HG03575 (cell line): Measurements from ENCODE around the gene HDLBP.

Experiments
- ATAC-seq: cut with Tn5 transposase; IDR thresholded peaks from one replicate; pipeline ENCODE4 v1.9.1; 2021; ENCODE audit not compliant: unreplicated experiment, insufficient number of reproducible peaks, low FRiP score; ENCODE audit errors: extremely low read depth

Gene HDLBP

DNA sequence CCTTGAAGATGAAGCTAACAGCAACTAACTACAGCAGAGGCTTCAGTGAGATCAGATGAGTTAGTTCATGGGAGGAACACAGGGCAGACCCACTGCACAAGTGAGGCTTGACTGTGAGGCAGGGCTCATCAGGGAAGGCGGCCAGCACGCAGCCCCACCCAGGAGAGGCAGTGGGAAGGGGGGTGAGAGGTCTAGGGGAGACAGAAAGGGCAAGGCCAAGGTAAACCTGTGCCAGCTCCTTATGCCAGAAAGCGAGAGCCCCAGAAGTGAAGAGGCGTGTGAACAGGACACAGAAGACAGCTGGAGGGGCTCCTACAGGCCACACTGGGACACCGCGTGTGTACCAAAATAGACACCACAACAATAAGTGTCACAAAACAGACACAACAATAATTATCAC is 78.4 kb downstream of the HDLBP start:
- no peak for ATAC-seq

DNA sequence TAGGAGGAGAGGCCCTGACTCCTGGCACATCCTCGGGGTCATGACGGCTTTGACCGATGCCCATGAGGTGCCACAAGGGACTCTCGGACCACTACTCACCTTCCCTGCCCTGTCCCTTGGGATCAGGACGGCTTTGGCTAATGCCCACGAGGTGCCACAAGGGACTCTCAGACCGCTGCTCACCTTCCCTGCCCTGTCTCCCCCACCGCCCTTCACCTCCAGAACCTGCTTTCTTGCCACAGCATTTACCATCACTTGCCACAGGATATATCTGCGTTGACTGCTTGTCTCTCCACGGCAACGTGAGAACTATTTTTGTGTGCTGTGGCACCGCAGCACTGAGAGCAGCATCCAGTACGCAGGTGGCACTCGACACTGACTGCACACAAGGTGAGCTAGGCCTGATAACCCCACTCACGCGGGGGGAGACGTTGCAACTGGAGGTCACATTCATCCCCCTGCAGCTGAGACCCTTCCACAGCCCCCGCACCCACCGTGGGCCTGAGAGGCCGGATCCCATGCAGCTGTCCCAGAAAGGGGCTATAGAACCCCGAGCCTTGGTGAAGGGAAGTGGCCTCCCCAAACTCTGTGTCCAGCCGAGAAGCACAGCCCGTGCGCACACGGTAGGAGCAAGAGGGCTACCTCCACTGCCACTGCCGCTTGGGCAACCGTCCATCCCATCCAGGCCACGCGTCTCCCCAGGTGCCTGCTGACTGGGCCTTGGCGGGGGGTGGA is 79.4 kb downstream of the HDLBP start:
- ATAC-seq = no peak

DNA sequence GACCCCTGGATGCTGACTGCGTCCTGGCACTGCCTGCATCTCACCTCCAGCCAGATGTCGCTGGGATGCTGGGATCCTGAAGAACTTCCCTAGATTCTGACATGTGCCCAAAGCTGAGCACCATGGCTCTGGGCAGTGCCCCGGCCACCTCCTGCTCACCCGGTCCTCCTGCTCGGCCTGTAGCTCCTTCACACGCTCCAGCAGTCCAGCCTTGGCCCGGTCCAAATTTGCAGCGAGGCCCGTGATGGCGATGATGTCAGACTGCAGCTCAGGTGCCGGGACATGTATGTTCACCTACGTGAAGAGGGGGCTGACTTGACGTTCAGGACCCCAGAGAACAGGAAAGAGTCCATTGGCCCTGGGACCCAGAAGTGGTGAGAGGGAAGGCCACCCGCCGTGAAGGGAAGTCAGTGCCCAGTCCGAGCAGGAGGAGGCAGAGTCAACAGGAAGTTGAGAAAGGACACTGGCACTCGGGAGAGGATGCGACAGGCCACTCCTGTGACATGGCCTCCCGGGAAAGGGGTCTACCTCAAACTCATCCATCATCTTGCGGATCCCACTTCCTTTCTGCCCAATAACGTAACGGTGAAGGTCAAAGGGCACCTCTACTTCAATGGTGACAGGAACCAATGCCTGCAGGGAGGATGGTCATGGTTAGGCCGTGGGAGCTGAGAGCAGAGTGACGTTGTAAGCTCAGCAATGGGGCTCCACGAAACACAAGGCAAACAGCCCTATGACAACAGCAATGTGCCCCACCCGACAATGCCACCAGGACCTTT is 80.3 kb downstream of the HDLBP start:
- no peak for ATAC-seq

DNA sequence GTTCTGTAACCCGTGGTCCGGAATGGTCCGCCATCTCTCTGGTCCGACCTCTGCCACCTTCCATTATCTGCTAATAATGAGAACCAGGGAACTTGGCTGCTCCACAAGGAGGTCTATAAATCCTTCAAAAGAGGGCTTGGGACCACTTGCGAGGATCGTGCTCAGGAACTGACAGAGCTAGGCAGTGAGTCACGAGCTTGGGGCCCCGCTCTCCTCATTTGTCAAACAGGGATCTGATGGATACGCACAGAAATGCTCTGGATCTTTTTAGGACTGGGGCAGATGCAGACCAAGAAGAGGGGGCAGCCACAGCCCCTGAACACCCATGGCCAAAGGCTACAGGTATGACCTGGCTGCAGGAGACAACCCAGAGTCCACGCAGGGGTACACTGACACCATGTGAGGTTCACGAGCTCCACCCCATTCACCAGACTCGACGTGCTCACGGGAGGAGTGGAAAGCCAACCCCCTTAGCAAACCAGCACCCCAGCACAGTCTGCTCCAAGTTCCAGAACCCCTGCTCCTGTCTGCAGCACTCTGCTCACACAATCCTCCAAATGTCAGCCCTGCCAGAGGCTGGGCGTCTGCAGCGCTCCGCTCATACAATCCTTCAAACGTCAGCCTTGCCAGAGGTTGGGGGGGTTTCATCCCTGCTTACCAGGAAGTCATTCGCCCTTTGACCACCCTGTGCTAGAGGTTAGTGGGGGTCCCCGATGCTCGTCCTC is 81.2 kb downstream of the HDLBP start:
- no peak for ATAC-seq

DNA sequence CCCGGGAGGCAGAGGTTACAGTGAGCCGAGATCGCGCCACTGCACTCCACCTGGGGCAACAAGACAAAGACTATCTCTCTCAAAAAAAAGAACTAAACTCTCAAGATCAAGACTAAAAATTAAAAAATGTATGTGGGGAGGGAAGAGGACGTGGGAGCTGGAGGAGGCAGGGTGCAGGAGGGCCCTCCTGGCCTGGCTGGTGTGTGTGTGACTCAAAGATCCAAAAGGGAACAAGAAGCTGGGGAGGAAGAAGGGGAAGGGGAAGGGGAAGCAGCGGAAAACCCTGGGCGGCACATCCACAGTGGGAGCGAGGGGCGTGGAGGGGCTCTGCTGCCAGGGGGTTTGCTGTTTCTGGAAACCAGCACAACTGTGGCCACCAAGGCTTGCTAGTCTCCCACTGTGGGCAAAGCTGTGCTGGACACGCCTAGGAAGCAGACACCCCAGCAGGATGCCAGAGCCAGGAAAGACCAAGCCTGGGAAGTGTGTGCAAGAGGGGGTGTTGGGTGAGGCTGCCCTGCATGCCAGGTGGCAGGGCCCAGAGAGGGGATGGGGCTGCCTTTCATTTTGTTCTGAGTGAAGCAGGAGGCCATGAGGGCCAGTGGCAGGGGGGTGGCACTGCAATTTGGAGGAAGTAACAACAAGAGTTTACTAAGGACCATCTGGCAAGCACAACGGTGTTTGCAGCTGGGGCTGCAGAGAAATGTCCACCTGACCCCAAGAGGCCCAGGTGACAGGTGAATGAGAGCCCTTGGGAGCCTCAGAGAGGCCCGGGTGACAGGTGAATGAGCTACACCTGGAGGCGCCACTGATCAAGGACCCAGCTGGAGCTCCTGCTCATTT is 82.5 kb downstream of the HDLBP start:
- ATAC-seq = no peak

DNA sequence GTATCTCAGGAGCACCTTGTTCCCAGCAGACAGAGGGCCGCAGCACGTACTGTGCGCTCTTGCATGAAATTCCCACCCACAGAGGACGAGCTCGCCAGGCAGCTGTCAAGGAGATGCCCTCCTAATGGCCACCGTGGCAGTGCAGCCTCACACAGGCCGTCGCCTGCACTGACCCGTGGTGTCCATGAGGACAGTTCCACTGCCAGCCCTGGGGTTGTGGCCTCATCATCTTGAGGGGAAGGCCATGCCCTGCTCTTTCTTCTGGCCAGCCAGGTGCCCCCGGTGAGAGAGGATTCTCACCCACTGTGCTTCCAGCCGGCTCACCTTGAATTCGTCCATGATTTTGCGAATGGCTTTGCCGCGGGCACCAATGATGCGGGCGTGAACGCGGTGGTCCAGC is 85.0 kb downstream of the HDLBP start:
- ATAC-seq = no peak

DNA sequence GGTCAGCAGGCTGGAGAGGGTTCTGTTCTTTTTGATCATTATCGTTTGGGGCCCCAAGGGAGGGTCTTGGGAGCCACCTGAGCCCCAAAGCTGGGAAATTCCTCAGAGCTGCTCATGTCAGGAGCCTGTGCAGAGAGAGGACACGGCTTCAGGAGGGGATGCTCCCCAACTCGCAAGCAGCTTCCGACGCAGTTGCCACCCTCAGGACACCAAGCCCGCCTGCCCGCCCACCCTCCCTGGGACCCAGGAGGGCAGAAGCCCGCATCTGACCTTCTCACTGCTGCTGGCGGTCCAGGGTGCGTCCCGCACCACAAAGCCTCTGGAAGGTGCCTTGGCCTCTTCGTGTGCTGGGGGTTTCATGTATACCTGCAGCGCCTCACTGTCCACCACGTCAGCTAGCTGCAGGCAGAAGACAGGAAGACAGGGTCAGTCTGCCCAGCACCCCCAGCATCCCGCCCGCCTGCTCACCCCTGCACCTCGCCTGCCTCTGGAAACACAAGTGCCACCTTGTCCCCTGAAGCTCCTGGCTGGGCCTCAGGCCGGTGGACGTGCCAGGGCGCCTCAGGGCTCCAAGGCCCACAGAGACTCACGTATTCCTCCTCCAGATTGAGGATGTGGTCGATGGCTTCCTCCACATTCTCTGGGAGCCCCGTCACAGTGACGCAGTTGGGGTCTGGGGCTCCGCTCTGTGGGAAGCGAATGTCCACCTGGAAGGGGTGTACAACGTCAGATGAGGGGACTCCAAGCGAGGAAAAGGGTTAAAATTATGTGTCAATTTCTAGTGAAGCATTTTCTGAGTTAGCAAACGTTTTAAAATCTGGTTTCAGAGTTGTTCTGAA is 85.7 kb downstream of the HDLBP start:
- no peak for ATAC-seq

DNA sequence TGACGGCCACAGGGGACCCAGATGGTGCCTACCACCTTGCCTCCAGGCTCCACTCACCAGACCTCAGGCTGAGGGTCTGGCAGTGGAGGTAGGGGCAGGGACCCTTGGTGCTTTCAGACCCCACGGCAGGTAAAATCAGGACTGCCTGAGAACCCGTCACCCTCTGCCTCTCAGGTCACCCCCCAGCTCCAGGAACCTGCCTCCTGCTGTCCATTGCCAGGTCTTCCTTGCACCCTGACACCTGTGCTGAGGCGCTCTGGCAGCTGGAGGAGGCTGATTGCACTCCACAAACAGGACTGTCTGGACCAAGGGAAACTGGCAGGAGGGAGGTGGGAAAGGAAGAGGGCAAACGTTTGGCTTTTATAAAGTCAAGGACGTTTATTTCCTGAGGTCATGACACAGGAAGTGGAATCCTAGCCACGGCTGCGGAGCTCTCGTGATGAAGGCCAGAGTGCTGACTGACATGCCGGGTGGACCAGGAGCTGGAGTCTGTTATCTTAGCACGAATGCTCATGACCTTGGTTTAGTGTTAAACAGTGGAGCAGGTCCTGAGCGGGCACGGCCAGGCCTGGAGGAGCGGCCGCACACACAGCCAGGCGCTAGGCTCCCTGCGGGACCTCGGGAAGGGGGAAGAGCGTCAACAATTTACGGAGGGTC is 86.5 kb downstream of the HDLBP start:
- ATAC-seq = no peak

DNA sequence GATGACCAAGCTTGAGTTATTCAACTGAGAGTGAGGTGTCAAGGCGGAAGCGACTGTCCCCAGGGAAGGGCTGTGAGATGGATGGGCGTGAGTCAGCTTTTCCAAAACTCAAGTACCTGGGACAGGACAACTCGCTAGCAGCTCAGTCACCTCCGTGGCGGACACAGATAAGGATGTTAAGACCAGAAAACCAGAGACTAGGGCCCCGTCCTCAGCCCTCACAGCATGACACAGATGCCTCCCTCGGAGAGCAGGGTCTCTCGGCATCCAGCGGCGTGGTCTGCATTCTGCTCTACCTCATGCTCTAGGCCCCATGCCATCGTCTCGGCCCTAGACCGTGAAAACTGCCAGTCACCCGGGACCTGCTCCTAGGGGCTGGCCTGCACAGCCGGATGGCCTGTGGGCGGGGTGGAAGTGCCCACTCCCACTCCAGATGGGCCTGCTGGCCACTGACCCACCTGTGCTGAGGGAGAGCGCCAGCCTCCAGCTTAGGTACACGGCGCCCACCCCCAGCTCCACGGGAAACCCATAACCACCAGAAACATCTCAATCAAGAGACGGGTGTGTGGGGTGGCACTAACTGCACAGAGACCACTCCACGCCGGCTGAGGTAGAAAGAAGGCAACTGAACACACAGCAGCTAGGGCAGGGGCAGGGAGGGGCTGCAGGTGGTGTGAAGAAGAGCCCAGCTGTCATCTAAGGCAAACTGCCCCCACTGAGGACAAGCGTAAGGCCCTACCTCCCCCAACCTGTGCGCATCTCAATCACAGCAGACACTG is 87.2 kb downstream of the HDLBP start:
- ATAC-seq = no peak

DNA sequence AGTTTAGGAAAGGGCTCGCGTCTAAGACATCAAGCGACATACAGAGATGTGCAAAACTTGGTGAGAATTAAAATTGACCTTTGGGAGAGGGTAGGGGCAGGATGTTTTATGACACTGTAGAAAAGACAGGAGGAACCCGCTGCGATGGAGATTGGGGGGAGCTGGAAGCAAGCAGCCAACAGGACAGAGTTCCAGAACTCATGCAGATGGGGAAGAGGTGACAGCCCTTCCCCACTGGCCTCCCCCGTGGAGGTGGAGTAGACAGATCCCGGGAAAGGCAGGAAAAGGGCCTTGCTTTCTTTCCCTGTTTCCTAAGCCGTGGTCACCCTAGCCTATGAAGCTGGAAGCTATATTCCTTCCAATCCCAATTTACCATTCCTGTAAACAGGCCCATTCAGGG is 87.9 kb downstream of the HDLBP start:
- no peak for ATAC-seq

DNA sequence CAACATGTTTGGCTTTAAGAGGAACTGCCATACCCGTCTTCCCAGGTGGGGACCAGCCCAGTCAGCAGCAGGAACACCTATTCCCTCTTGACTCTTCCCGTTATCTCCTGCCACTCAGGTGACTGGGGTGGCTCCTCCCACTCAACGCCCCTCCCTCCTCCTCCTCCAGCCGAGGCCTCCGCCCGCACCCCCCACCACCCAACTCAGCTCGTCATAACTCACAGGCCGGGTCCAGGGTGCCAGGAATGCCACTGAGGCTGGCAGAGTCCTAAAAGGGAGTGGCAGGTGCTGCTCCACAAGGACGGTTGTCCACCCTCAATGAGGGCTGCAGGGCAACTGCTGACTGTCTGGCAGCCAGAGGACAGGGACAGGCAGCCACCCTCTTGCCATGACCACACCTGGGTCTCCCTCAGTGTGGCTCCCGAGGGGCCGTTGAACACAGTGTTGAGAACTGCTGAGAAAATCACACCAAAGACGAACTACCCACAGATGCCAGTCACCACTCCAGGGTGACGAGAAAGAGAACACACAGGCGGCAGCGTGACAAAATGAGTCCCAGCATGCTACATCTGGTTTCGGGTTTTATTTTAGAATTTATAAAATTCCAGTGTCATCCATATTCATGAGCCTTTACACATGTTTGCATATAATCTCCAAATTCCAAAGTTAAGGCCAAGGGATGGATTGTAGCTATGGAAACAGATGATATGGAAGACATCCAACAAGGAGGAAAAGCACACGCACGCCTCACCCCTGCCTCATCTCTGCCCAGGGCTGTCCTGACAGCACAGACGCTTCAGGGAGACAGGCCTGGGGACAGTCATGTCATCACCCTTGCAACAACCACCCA is 88.5 kb downstream of the HDLBP start:
- ATAC-seq = no peak

DNA sequence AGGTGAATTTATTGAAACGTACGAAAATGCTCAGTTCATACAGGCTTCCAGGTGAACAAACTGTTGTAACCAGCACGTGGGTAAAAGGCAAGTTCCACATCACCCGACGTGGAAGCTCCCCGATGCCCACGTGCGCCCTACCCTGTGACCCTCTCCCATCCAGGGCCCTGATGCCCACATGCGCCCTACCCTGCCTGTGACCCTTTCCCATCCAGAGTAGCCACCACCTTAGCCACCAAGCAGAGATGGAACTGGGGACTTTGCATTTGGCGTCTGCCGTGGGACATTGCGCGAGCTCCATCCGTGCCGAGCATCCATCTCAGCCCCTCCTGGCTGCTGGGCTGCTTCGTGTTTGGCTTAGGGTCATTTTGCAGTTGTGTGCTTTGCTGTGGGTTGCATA is 89.5 kb downstream of the HDLBP start:
- ATAC-seq = no peak

DNA sequence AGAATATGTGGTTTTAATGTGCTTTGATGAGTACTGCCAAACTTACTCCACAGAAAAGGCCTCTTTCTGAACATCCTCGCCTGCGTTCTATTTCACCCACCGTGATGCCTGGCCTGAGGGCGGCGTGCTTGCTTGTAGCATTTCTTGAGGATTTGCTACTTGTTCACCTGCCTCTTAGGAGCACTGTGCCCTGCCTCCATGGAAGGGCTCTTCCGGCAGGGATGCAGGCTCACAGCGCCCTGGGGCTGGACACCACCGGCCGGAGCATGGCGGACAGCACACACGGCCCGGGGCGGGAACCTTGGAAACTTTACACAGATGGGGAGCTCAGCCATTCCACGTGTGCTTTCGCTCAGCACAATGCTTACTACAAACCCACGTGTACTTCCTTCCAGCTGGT is 89.9 kb downstream of the HDLBP start:
- ATAC-seq = no peak

DNA sequence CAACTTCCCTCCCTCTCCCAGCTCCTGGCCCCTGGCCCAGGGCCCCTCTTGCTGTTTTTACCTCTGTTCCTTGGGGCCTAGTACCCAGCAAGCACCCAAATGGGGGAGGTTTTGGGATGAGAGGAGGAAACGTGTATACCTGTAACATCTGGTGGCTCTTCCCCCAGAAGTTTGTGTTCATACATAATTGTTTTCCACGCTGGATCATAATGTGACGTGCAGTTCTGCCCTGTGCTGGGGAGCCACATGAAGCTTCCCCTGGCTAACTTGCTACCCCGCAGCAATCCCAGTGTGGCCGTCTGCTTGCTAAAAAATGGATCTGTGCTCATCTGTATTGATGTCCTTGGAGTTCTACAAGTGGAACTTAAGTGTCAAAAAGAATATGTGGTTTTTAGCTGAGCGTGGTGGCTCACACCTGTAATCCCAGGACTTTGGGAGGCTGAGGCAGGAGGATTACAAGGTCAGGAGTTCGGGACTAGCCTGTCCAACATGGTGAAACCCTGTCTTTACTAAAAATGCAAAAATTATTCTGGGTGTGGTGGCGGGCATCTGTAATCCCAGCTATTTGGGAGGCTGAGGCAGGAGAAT is 90.5 kb downstream of the HDLBP start:
- ATAC-seq = no peak

DNA sequence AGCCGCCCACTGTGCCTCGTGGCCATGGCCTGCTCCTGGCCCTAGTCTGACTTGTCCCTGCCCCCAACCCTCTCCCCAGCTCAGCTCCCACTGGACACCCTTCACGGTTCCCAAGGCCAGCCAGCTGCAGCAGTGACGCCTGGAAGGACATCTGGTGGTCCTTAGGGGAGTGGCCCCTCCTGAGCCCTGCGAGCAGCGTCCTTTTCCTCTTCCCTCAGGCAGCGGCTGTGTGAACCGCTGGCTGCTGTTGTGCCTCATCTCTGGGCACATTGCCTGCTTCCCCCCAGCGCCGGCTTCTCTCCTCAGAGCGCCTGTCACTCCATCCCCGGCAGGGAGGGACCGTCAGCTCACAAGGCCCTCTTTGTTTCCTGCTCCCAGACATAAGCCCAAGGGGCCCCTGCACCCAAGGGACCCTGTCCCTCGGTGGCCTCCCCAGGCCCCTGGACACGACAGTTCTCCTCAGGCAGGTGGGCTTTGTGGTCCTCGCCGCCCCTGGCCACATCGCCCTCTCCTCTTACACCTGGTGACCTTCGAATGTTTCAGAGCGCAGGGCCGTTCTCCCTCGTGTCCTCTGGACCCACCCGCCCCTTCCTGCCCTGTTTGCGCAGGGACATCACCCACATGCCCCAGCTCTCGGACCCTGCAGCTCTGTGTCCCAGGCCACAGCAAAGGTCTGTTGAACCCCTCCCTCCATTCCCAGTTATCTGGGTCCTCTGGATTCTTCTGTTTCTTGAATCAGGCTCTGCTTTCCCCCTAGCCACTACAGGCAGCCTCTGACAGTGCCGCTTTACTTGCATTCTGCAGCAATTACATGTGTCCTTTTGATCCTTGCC is 91.2 kb downstream of the HDLBP start:
- ATAC-seq = no peak
